Thymus (tissue), 11 donors: Measurements from ENCODE around the gene SPATA17. TPM values are rescaled to one million over a fixed set of nuclear protein-coding genes. Genes with fewer than 3 reads are reported as not detected.

Source experiments
- DNase-seq, 9 donors: peaks; one replicate each; pipeline ENCODE4 v3.0.0-alpha.2; 2013; ENCODE audit warnings: low spot score in 9 of 9, low read depth in 6 of 9, missing footprints in 1 of 9
- H3K27ac ChIP-seq, 2 donors: one replicate each; pipeline ENCODE4 v1.5.1; 2013; ENCODE audit warnings: control low read depth in 1 of 2, low read depth in 1 of 2, low read length in 1 of 2, mild to moderate bottlenecking in 1 of 2, moderate library complexity in 1 of 2
- H3K27me3 ChIP-seq, 2 donors: one replicate each; pipeline ENCODE4 v1.5.1; 2013; ENCODE audit warnings: low read length in 1 of 2; ENCODE audit not compliant: control insufficient read depth in 2 of 2, insufficient read depth in 1 of 2
- H3K36me3 ChIP-seq, 2 donors: one replicate each; pipeline ENCODE4 v1.5.1; 2013; ENCODE audit warnings: low read length in 1 of 2, mild to moderate bottlenecking in 1 of 2, moderate library complexity in 1 of 2; ENCODE audit not compliant: control insufficient read depth in 2 of 2, insufficient read depth in 2 of 2
- H3K4me1 ChIP-seq, 2 donors: one replicate each; pipeline ENCODE4 v1.5.1; 2013; ENCODE audit warnings: low read length in 2 of 2; ENCODE audit not compliant: control insufficient read depth in 2 of 2, insufficient read depth in 2 of 2
- H3K4me3 ChIP-seq, 2 donors: one replicate each; pipeline ENCODE4 v1.5.1; 2013; ENCODE audit warnings: low read length in 2 of 2, control low read depth in 1 of 2, mild to moderate bottlenecking in 1 of 2
- H3K9me3 ChIP-seq, 2 donors: one replicate each; pipeline ENCODE4 v1.5.1; 2013; ENCODE audit warnings: low read length in 1 of 2, mild to moderate bottlenecking in 1 of 2; ENCODE audit not compliant: control insufficient read depth in 2 of 2, insufficient read depth in 1 of 2
- WGBS: extraction: QIAGEN DNeasy Blood & Tissue Kit; methylation state at CpG from one replicate; pipeline ENCODE4 v1.1.7; 2013; 5-methylcytosine and 5-hydroxymethylcytosine counted together
- polyA plus RNA-seq: library from polyadenylated mRNA; stranded (reverse); fragments of 200-250 nt; gene quantifications from one replicate; pipeline ENCODE4 v1.2.3, GENCODE V29; 2013
- total RNA-seq: library from RNA; stranded (reverse); fragments of 120-200 nt; gene quantifications from one replicate; pipeline ENCODE4 v1.2.4, GENCODE V29; 2013
- donor health status: healthy.

SPATA17 gene
- total and polyA plus RNA-seq, 2 donors, result 0.46 to 0.57 TPM

DNA sequence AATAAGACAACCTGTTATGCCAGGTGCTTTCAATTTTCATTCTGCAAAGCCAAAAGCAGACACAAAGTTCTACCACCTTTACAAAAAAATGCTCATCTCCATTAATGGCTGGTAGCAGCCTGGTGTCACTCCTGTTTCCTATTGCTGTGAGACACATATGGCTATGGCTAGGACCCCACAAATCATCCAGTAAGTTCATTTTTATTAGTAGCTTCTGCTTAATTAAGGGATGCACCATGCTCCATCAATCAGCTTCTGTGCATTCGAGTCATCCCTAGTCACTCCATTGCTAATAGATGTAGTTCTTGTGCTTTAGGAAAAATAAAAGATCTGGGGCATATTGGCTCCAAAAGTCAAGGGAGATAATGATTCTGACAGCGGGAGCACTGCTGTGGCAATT, 257.2 kb downstream of the SPATA17 start:
- no peak for DNase-seq
- Histone ChIP-seq H3K27ac (no peak overlapping the region), H3K9me3 (no peaks in the 10 kb centered on the region), H3K27me3 (no peaks in the 10 kb centered on the region), H3K4me1 (no peaks in the 10 kb centered on the region), H3K4me3 (no peak overlapping the region), H3K36me3 (no peaks in the 10 kb centered on the region)
- 90% methylated on average over 2 of the region's 2 CpGs for WGBS

DNA sequence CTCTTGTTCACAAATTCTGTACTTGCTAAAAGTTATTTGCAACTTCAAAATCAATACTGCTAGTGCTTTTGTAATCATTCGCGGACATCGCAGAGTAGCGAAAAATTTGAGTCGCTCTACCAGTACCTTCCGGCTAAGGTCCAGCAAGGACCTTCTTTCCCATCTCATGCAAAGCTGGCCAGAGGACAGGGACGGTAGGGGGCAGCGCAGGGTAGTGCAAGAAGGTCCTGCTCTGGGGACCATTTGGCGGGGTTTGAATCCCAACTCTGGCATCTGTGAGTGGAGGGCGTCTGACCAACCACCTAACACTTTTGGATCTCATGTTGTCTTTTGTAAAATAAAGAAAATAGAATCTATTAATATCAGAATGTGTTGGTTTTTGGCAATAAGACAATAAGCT, 258.3 kb downstream of the SPATA17 start:
- WGBS, result 65% methylated on average over 10 of the region's 10 CpGs
- no peak for DNase-seq
- H3K4me1 ChIP-seq, result no peaks in the 10 kb centered on the region
- H3K36me3 ChIP-seq, result no peaks in the 10 kb centered on the region
- H3K27me3 ChIP-seq, result no peaks in the 10 kb centered on the region
- H3K27ac ChIP-seq, result no peak overlapping the region
- H3K4me3 ChIP-seq, result no peak overlapping the region
- no peaks in the 10 kb centered on the region for H3K9me3 ChIP-seq

DNA sequence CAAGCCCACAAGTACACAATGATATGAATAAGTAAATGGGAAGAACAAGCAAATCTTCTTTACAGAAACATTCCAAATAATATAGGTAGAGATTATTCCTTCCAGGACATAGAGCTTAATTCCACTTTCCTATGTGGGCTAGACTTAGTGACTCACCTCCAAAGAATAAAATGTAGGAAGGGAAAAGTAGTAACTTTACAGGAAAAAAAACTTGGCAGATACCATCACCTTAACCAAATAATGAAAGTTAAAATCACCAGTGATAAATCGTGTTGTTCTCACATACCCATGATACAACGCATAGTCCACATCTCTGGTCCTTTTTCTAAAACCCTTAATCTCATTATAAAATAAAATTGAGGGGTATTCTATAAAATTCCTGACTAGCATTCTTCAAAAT, 260.8 kb downstream of the SPATA17 start:
- Histone ChIP-seq H3K36me3 (no peaks in the 10 kb centered on the region), H3K4me1 (no peaks in the 10 kb centered on the region), H3K27me3 (no peaks in the 10 kb centered on the region), H3K27ac (no peak overlapping the region), H3K9me3 (no peaks in the 10 kb centered on the region), H3K4me3 (no peak overlapping the region)
- 96% methylated on average over 2 of the region's 2 CpGs for WGBS
- no peak for DNase-seq

DNA sequence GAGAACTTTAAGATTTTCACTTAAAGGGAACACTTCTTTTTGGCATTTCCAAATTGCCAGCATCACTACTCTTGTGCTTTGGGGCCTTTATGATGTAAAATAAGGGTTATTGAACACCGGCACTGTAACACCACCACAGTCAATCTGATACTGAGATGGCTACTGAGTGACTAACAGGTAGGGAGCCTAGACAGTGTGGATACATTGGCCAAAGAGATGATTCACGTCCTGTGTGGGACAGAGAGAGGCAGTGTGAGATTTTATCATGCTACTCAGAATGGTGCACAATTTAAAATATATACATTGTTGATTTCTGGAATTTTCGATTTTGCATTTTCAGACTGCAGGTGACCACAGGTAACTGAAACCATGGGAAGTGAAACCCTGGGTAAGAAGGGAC, 261.6 kb downstream of the SPATA17 start:
- Histone ChIP-seq H3K27me3 (no peaks in the 10 kb centered on the region), H3K9me3 (no peaks in the 10 kb centered on the region), H3K36me3 (no peaks in the 10 kb centered on the region), H3K4me1 (no peaks in the 10 kb centered on the region), H3K4me3 (no peak overlapping the region), H3K27ac (no peak overlapping the region)
- WGBS, result 84% methylated on average over 3 of the region's 3 CpGs
- no peak for DNase-seq

DNA sequence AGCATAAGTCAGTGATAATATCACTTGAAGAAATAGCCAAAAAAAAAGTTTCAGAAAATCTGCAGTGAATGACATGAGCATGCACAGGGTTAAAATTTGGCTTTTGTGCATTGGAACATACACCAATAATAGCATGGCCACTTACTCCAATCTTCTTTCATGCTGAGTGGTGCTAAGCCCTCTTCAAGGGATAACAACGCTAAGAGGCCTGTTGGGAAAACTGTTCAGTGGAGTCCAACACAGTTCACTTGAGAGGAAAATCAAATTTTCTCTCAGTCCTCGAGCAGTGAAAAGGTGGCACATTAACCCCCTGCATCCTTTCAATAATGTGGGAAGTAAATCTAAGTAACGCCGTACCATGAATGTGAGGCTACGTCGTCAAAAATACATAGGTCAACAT, 264.7 kb downstream of the SPATA17 start:
- H3K4me3 ChIP-seq, result no peak overlapping the region
- no peaks in the 10 kb centered on the region for H3K9me3 ChIP-seq
- no peaks in the 10 kb centered on the region for H3K4me1 ChIP-seq
- DNase-seq, result no peak
- 88% methylated on average over 6 of the region's 6 CpGs for WGBS
- H3K36me3 ChIP-seq, result no peaks in the 10 kb centered on the region
- no peak overlapping the region for H3K27ac ChIP-seq
- no peaks in the 10 kb centered on the region for H3K27me3 ChIP-seq

DNA sequence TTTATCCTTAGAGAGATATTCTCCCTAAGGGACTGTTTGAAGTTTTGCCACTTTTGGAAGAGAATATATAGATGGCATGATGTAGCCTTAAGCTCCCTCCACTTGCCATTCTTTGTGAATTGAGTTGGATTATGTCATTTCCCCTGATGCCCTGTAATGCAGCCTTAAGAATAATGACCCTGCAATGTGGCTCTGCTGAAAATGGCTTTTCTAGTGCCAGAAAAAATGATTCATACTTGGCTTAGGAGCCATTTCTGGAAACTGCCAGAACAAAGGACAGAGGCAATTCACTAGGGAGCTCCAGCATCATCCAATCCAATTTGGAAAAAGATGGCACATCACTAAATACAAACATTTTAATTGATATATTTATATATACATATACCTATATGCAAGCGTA, 265.3 kb downstream of the SPATA17 start:
- Histone ChIP-seq H3K27me3 (no peaks in the 10 kb centered on the region), H3K36me3 (no peaks in the 10 kb centered on the region), H3K27ac (no peak overlapping the region), H3K4me3 (no peak overlapping the region), H3K4me1 (no peaks in the 10 kb centered on the region), H3K9me3 (no peaks in the 10 kb centered on the region)
- WGBS, result 97% methylated on average over 1 of the region's 1 CpG
- DNase-seq, result no peak

DNA sequence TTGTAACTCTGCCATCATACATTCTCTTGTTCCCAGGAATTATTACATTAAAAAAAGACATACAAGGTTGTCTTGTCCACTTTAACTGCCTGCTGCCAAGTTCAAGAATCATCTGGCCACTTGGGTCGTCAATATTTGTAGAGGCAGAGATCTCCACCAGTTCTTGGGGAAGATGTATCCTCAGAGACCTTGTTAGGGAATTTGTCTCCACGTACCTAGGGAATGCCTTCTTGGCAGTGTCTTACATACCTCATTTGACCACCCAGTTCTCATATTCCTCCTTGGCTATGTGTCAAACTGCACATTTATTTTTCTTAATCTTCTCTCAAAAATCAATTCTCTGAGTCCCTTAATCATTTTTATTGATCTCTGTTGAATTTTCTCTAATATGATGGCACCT, 266.0 kb downstream of the SPATA17 start:
- H3K4me1 ChIP-seq, result no peaks in the 10 kb centered on the region
- no peaks in the 10 kb centered on the region for H3K27me3 ChIP-seq
- DNase-seq, result no peak
- H3K4me3 ChIP-seq, result no peak overlapping the region
- H3K27ac ChIP-seq, result no peak overlapping the region
- H3K36me3 ChIP-seq, result no peaks in the 10 kb centered on the region
- 89% methylated on average over 2 of the region's 2 CpGs for whole genome bisulfite sequencing
- no peaks in the 10 kb centered on the region for H3K9me3 ChIP-seq

DNA sequence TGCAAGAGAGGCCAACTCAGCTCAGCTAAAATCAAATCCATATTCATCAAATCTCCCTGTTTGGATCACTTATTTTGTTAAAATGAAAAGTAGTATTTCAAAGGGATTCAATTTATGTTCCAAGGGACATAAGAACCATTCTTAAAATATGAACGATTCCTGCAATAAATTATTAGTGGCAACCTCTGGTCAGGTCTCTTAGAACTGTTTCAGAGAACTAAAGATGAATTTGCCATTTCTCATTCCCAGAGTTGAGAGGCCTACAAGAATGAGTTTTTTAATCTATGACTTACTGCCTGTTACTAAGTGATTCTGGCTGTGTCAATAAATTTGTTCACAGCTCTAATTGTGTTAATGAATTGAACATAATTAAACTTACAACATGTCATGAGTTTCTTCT, 268.5 kb downstream of the SPATA17 start:
- H3K27me3 ChIP-seq, result no peaks in the 10 kb centered on the region
- no peak overlapping the region for H3K4me3 ChIP-seq
- 93% methylated on average over 1 of the region's 1 CpG for WGBS
- H3K9me3 ChIP-seq, result no peaks in the 10 kb centered on the region
- no peak for DNase-seq
- H3K27ac ChIP-seq, result no peak overlapping the region
- no peaks in the 10 kb centered on the region for H3K4me1 ChIP-seq
- no peaks in the 10 kb centered on the region for H3K36me3 ChIP-seq

DNA sequence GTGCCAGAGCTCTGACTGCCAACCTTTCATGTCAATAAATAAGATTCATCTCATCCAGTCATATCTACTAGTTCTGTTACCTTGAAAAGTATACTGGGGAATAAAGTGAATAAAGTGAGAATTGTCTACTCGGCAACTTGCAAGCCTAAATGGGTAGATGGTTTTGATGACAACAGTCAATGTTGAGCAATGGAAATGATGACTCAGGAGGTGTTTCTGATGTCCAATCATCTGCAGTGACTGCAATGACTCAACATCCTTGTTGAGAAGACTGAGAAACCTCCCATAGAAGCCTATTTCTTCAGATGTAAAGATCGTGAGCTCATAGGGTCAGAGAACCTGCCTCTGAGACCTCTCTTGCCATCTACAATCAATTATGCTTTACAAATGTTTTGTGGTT, 276.4 kb downstream of the SPATA17 start:
- Histone ChIP-seq H3K9me3 (no peaks in the 10 kb centered on the region), H3K27ac (no peak overlapping the region), H3K4me1 (no peaks in the 10 kb centered on the region), H3K27me3 (no peaks in the 10 kb centered on the region), H3K4me3 (no peak overlapping the region), H3K36me3 (no peaks in the 10 kb centered on the region)
- 98% methylated on average over 2 of the region's 2 CpGs for WGBS
- DNase-seq, result no peak

DNA sequence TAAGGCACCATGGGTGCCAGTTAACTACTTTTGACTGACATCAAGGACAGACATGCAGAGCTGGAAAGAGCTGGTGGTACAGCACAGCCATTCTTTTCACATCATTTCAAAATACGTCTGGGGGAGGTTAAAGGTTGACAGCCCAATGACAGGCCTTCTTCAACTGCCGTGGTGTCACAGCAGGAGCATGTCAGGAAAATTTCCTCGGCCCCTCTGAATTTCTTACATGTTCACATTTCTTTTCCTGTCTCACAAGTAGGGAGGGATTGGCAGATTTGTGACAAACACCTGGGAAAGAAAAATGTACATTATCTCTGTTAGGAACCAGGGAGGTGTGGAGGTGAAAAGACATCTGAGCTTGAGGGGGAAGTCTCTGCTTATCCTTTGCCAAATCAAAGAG, 279.1 kb downstream of the SPATA17 start:
- Histone ChIP-seq H3K4me3 (no peak overlapping the region), H3K27ac (no peak overlapping the region), H3K4me1 (no peaks in the 10 kb centered on the region), H3K9me3 (no peaks in the 10 kb centered on the region), H3K27me3 (no peaks in the 10 kb centered on the region), H3K36me3 (no peaks in the 10 kb centered on the region)
- 84% methylated on average over 3 of the region's 3 CpGs for WGBS
- no peak for DNase-seq
